ENCODE data around the gene TSPAN32.

The TSPAN32 gene

GRCh38 chr11:2345050-2345449 is 43.2 kb downstream of the TSPAN32 start:
- TF ChIP-seq CTCF (IDR thresholded peaks at IDR 0.05; ENCODE audit: unreplicated experiment in 3 of 3) = no peak
- Mint-ChIP-seq H3K27ac (no peak overlapping the region), H3K27me3 (ENCODE audit: low read depth) (peaks cover 4% of the 10 kb centered on the region), H3K36me3 (ENCODE audit: low read depth) (no peaks in the 10 kb centered on the region), H3K9me3 (peaks cover 24% of the 10 kb centered on the region), H3K4me1 (no peaks in the 10 kb centered on the region), H3K4me3 (no peak overlapping the region)

- Mint-ChIP-seq H3K27me3 (ENCODE audit: low read depth) (peaks cover 4% of the 10 kb centered on the region), H3K9me3 (peaks cover 26% of the 10 kb centered on the region), H3K4me3 (no peak overlapping the region), H3K36me3 (ENCODE audit: low read depth) (no peaks in the 10 kb centered on the region), H3K4me1 (no peaks in the 10 kb centered on the region), H3K27ac (no peak overlapping the region)
- no peak for TF ChIP-seq CTCF (IDR thresholded peaks at IDR 0.05; ENCODE audit: unreplicated experiment in 3 of 3)
Observed at GRCh38 chr11:2346014-2346413, 44.2 kb downstream of the TSPAN32 start.

- Mint-ChIP-seq H3K27ac (no peak overlapping the region), H3K4me1 (no peaks in the 10 kb centered on the region), H3K36me3 (ENCODE audit: low read depth) (no peaks in the 10 kb centered on the region), H3K9me3 (peaks cover 26% of the 10 kb centered on the region), H3K27me3 (ENCODE audit: low read depth) (peaks cover 4% of the 10 kb centered on the region), H3K4me3 (no peak overlapping the region)
- no peak for TF ChIP-seq CTCF (IDR thresholded peaks at IDR 0.05; ENCODE audit: unreplicated experiment in 3 of 3)
Observed at GRCh38 chr11:2346586-2347307, 44.9 kb downstream of the TSPAN32 start.

- H3K4me1 Mint-ChIP-seq = no peaks in the 10 kb centered on the region
- peaks cover 28% of the 10 kb centered on the region for H3K9me3 Mint-ChIP-seq
- no peaks in the 10 kb centered on the region for H3K36me3 Mint-ChIP-seq (ENCODE audit: low read depth)
- peaks cover 4% of the 10 kb centered on the region for H3K27me3 Mint-ChIP-seq (ENCODE audit: low read depth)
- no peak overlapping the region for H3K27ac Mint-ChIP-seq
- TF ChIP-seq CTCF (IDR thresholded peaks at IDR 0.05; ENCODE audit: unreplicated experiment in 3 of 3) = no peak
- H3K4me3 Mint-ChIP-seq = no peak overlapping the region
Observed at GRCh38 chr11:2347308-2347830, 45.6 kb downstream of the TSPAN32 start.

- Mint-ChIP-seq H3K4me3 (no peak overlapping the region), H3K27me3 (ENCODE audit: low read depth) (peaks cover 4% of the 10 kb centered on the region), H3K4me1 (no peaks in the 10 kb centered on the region), H3K27ac (no peak overlapping the region), H3K9me3 (peaks cover 32% of the 10 kb centered on the region), H3K36me3 (ENCODE audit: low read depth) (no peaks in the 10 kb centered on the region)
- no peak for TF ChIP-seq CTCF (IDR thresholded peaks at IDR 0.05; ENCODE audit: unreplicated experiment in 3 of 3)
Observed at GRCh38 chr11:2348986-2349385, 47.2 kb downstream of the TSPAN32 start.

GRCh38 chr11:2351701-2352100 is 49.9 kb downstream of the TSPAN32 start:
- Mint-ChIP-seq H3K4me1 (no peaks in the 10 kb centered on the region), H3K4me3 (no peak overlapping the region), H3K36me3 (ENCODE audit: low read depth) (no peaks in the 10 kb centered on the region), H3K27me3 (ENCODE audit: low read depth) (peaks cover 10% of the 10 kb centered on the region), H3K27ac (no peak overlapping the region), H3K9me3 (peaks cover 23% of the 10 kb centered on the region)
- TF ChIP-seq CTCF (IDR thresholded peaks at IDR 0.05; ENCODE audit: unreplicated experiment in 3 of 3) = no peak

All from nephron (organoid).